NCI-H2227 (cell line): Measurements from ENCODE around the gene UGCG.

ENCODE experiments used
- DNase-seq: peaks from one replicate; lab custom pipeline; 2025; ENCODE audit not compliant: unreplicated experiment; lab: John Stamatoyannopoulos, UW

Gene UGCG

DNA sequence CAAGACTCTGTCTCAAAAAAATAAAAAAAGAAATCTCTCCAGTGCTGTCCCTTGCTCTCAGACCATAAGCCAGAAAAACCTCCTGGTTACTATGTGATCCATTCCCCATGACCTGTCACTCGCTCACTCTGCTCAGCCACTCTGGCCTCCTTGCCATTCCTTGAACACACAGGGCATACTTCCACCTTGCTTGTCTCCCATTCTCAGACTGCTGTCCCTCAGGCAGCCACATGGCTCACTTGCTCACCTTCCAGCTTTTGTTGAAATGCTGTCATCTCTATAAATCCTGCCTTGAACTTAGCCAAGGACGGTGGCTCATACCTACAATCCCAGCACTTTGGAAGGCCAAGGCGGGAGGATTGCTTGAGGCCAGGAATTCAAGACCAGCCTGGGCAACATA is 82.9 kb downstream of the UGCG start:
- no peak for DNase-seq

DNA sequence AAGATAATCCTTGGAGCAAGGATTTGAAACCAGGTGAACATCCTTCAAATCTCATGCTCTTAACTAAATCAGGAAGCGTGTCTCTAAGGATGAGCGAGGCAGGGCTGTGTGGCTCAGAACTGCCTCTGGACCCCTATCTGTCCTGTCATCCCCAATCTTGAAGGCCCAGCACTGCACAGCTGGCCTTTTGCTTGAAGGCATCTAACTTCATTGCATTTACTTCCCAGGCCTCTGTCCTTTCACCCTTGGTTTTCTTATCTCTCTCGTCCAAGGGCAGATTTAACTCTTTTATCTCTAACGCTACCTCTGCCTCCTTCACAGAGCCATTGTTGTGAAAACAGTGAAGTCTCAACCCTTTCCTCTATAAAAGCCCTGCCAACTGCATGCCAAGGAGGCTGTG is 83.8 kb downstream of the UGCG start:
- DNase-seq = no peak

DNA sequence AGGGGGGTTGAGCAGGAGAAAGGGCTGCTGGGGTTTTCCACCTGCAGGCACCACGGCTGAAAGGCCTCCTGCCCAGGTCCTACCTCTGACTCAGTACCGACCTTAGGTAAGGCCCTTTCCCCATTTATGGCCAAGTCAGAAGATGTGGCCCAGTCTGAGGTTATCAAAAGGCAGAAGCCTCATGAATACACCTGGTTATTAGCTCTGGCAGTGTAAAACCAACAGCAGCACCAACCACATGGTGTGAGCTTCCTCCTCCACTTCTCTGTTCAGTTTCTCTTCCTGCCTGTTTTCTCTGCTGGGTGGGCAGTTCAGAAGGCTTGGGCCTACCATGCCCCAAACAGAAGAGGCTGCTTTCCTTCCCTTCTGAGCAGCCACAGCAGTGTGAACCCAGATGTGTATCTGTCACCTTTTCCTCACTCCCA is 86.9 kb downstream of the UGCG start:
- DNase-seq = no peak

DNA sequence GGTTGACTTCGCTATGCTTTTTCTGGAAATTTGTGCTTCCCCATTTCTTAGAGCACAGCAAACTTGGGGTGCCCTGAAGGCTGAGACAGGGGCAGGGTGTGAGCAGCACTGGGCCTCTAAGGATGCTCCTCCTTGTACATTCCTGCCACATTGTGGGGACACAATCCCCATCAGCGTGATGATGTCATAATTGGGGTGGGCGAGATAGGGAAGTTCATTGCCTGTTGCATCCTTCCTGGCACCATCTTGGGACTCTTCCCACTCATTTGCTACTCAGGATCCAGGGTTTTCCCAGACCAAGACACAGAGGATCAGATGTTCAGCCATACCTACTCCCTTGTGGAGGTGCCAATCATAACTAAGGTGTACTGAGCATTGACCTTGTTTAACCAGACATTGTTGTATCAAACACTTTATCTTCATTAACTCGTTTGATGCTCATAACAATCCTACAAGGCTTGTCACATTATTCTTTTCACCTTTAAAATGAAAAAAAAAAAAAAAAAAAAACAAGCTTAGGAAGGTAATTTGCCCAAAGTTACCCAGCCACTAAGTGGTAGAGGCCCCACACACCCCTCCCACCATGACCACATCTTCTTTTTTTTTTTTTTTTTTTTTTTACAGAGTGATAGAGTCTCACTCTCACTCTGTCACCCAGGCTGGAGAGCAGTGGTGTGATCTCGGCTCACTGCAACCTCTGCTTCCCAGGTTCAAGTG is 87.6 kb downstream of the UGCG start:
- no peak for DNase-seq
